ENCODE data around the gene PRDM1.

DNA sequence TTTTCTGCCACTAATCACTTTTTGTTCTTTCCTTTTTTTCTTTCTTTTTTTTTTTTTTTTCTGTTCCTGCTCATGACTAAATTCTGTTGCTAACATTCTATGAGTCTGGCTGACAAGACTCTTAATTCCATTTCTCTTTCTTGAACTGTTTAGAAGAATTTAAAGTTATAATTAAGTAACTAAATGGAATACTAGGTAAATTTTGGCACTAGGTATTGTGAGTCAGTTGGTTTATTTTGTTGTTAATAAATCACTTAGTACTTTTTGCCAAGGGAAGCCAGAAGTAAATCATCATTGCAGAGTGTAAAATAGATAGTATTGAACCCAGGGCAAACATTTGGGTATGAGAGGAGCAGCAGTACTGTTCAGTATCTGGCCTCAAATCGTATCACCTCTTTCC is 42.0 kb upstream of the PRDM1 start:
- TF ChIP-seq YY1 (IDR thresholded peaks at IDR 0.05; ENCODE audit: insufficient read depth, insufficient read length) (no peak), ZNF274 (IDR thresholded peaks at IDR 0.05; ENCODE audit: low read depth, low read length) (no peak), SUZ12 (IDR thresholded peaks at IDR 0.05; ENCODE audit: extremely low read depth, insufficient read depth, insufficient read length) (no peak)

Measured in NT2/D1 (cell line).